GM23248 (cell line): ENCODE data around the gene NCAM1. TPM values are rescaled to one million over a fixed set of nuclear protein-coding genes. Genes with fewer than 3 reads are reported as not detected.

Experiments used
- DNase-seq: peaks from one replicate; pipeline ENCODE4 v3.0.0-alpha.2; 2015
- H2AFZ ChIP-seq: fragments of 200-600 bp; sonication (generic); 2 replicates; pipeline ENCODE4 v1.6.1; 2016; ENCODE audit warnings: antibody characterized with exemption
- H3F3A ChIP-seq: fragments of 200-600 bp; sonication (generic); 2 replicates; pipeline ENCODE4 v1.6.1; 2016; ENCODE audit warnings: mild to moderate bottlenecking, antibody characterized with exemption, mixed run types; ENCODE audit not compliant: insufficient read depth
- H3K27ac ChIP-seq: fragments of 200-600 bp; sonication (generic); 2 replicates; pipeline ENCODE4 v1.5.1; 2016; ENCODE audit warnings: mild to moderate bottlenecking
- H3K27me3 ChIP-seq: fragments of 200-600 bp; sonication (generic); replicated peaks from 2 replicates; pipeline ENCODE4 v1.6.1; 2016; ENCODE audit warnings: mild to moderate bottlenecking; ENCODE audit not compliant: insufficient read depth
- H3K36me3 ChIP-seq: fragments of 200-600 bp; sonication (generic); 2 replicates; pipeline ENCODE4 v1.6.1; 2016; ENCODE audit warnings: low read depth, mild to moderate bottlenecking
- H3K4me1 ChIP-seq: fragments of 200-600 bp; sonication (generic); 2 replicates; pipeline ENCODE4 v1.6.1; 2016; ENCODE audit warnings: mild to moderate bottlenecking; ENCODE audit not compliant: insufficient read depth
- H3K4me2 ChIP-seq: fragments of 200-600 bp; sonication (generic); one replicate; pipeline ENCODE4 v1.6.1; 2016; ENCODE audit warnings: mild to moderate bottlenecking; ENCODE audit not compliant: unreplicated experiment
- H3K4me3 ChIP-seq: fragments of 200-600 bp; sonication (generic); 2 replicates; pipeline ENCODE4 v1.5.1; 2016; ENCODE audit warnings: mild to moderate bottlenecking
- H3K79me2 ChIP-seq: fragments of 200-600 bp; sonication (generic); 2 replicates; pipeline ENCODE4 v1.6.1; 2016; ENCODE audit warnings: mild to moderate bottlenecking; ENCODE audit not compliant: insufficient read depth
- H3K9ac ChIP-seq: fragments of 200-600 bp; sonication (generic); 2 replicates; pipeline ENCODE4 v1.6.1; 2016; ENCODE audit warnings: mild to moderate bottlenecking
- H3K9me2 ChIP-seq: fragments of 200-600 bp; sonication (generic); 2 replicates; pipeline ENCODE4 v1.6.1; 2016; ENCODE audit warnings: mixed run types, mild to moderate bottlenecking, moderate library complexity; ENCODE audit not compliant: insufficient read depth
- H3K9me3 ChIP-seq: fragments of 200-600 bp; sonication (generic); one replicate; pipeline ENCODE4 v1.6.1; 2017; ENCODE audit warnings: low read depth
- H4K20me1 ChIP-seq: fragments of 200-600 bp; sonication (generic); 2 replicates; pipeline ENCODE4 v1.6.0; 2016; ENCODE audit not compliant: insufficient read depth
- EZH2 ChIP-seq: fragments of 200-600 bp; sonication (generic); IDR thresholded peaks from 2 replicates; pipeline ENCODE4 v1.6.1; 2018; ENCODE audit warnings: antibody characterized with exemption, mild to moderate bottlenecking; ENCODE audit not compliant: insufficient read depth, poor library complexity, severe bottlenecking
- EZH2phosphoT487 ChIP-seq: fragments of 200-600 bp; sonication (generic); IDR thresholded peaks from 2 replicates; pipeline ENCODE4 v1.6.1; 2018; ENCODE audit warnings: antibody characterized with exemption, moderate library complexity, mild to moderate bottlenecking, low read depth; ENCODE audit not compliant: insufficient read depth
- WGBS, 2 experiments: methylation state at CpG; one replicate each; pipeline ENCODE4 v1.1.6; 2015 to 2017; ENCODE audit warnings: low lambda C conversion rate in 2 of 2, low coverage in 1 of 2; ENCODE audit errors: missing lambda C conversion rate in 2 of 2; 5-methylcytosine and 5-hydroxymethylcytosine counted together
- in situ Hi-C: fragments of 300-500 bp; cut with MboI; formaldehyde crosslinking; loops from 2 replicates; pipeline ENCODE4 v1.15.0; 2020
- polyA plus RNA-seq: library from polyadenylated mRNA; unstranded; fragments of >200 nt; fragmentation: Nextera tagmentation; extraction: Ambion mirVana; gene quantifications from 2 replicates; pipeline ENCODE4 v1.2.1, GENCODE V29; 2016
- total RNA-seq: library from RNA; depleted of rRNA; stranded (reverse); fragments of >200 nt; shearing (Covaris generic); gene quantifications from 2 replicates; pipeline ENCODE4 v1.2.3, GENCODE V29; 2014

Gene NCAM1
- total and polyA plus RNA-seq, 2 experiments from 2014 or later = 1.5 to 1.8 TPM

- no peak overlapping the region for H3K4me2 ChIP-seq
- H2AFZ ChIP-seq = no peak overlapping the region
- H3K27me3 ChIP-seq = no peaks in the 10 kb centered on the region; the same call in 1 of the 2 replicates
- no peak for DNase-seq
- no peaks in the 10 kb centered on the region for H3K36me3 ChIP-seq
- no peak overlapping the region for H3K4me3 ChIP-seq
- no peaks in the 10 kb centered on the region for H3K9me3 ChIP-seq
- H3K27ac ChIP-seq = no peak overlapping the region
- no peaks in the 10 kb centered on the region for H3F3A ChIP-seq
- no peak overlapping the region for H3K9ac ChIP-seq
- no peaks in the 10 kb centered on the region for H4K20me1 ChIP-seq
- in situ Hi-C loops = no loop called here
- no peaks in the 10 kb centered on the region for H3K9me2 ChIP-seq
- TF ChIP-seq EZH2 = no peak
- TF ChIP-seq EZH2phosphoT487 = no peak
- H3K4me1 ChIP-seq = peaks cover 5% of the 10 kb centered on the region
- 17 to 19% methylated on average over 3 of the region's 3 CpGs for WGBS, 2 experiments
- H3K79me2 ChIP-seq = no peaks in the 10 kb centered on the region
These were observed 236.2 kb downstream of the NCAM1 start for GRCh38 chr11:113197446-113197845.

- H3K27ac ChIP-seq = no peak overlapping the region
- in situ Hi-C loops = no loop called here
- no peak for TF ChIP-seq EZH2
- no peak for TF ChIP-seq EZH2phosphoT487
These were observed 237.9 kb downstream of the NCAM1 start for GRCh38 chr11:113198972-113199661.

GRCh38 chr11:113199866-113200265 lies 238.6 kb downstream of the NCAM1 start:
- H3K79me2 ChIP-seq = no peaks in the 10 kb centered on the region
- DNase-seq = no peak
- in situ Hi-C loops = no loop called here
- H2AFZ ChIP-seq = no peak overlapping the region
- no peaks in the 10 kb centered on the region for H3F3A ChIP-seq
- WGBS, 2 experiments = 75 to 82% methylated on average over 5 of the region's 5 CpGs
- no peak overlapping the region for H3K9ac ChIP-seq
- H3K4me2 ChIP-seq = no peak overlapping the region
- no peaks in the 10 kb centered on the region for H4K20me1 ChIP-seq
- TF ChIP-seq EZH2 (no peak), EZH2phosphoT487 (no peak)
- no peaks in the 10 kb centered on the region for H3K9me3 ChIP-seq
- no peaks in the 10 kb centered on the region for H3K9me2 ChIP-seq
- H3K27ac ChIP-seq = no peak overlapping the region
- no peaks in the 10 kb centered on the region for H3K36me3 ChIP-seq
- no peak overlapping the region for H3K4me3 ChIP-seq
- H3K27me3 ChIP-seq = no peaks in the 10 kb centered on the region; the same call in 1 of the 2 replicates
- peaks cover 8% of the 10 kb centered on the region for H3K4me1 ChIP-seq

More at GRCh38 chr11:113198972-113199661, 237.9 kb downstream of the NCAM1 start:
- Histone ChIP-seq H3K9ac (no peak overlapping the region), H2AFZ (no peak overlapping the region), H3K27me3 (no peaks in the 10 kb centered on the region; the same call in 1 of the 2 replicates), H3K4me2 (no peak overlapping the region), H3K4me1 (peaks cover 8% of the 10 kb centered on the region), H3K4me3 (no peak overlapping the region), H3K79me2 (no peaks in the 10 kb centered on the region), H3K9me3 (no peaks in the 10 kb centered on the region), H3K9me2 (no peaks in the 10 kb centered on the region), H3F3A (no peaks in the 10 kb centered on the region), H3K36me3 (no peaks in the 10 kb centered on the region), H4K20me1 (no peaks in the 10 kb centered on the region)
- 72 to 75% methylated on average over 10 of the region's 10 CpGs for WGBS, 2 experiments
- no peak for DNase-seq

- Histone ChIP-seq H3K4me2 (no peak overlapping the region), H2AFZ (no peak overlapping the region)
These were observed 240.0 kb downstream of the NCAM1 start for GRCh38 chr11:113201054-113201818.

More at GRCh38 chr11:113201054-113201818, 240.0 kb downstream of the NCAM1 start:
- Histone ChIP-seq H3K27ac (no peak overlapping the region), H3K9me3 (no peaks in the 10 kb centered on the region), H3K27me3 (no peaks in the 10 kb centered on the region; the same call in 1 of the 2 replicates), H3K79me2 (no peaks in the 10 kb centered on the region), H3K4me3 (no peak overlapping the region), H4K20me1 (no peaks in the 10 kb centered on the region), H3K9ac (no peak overlapping the region), H3K36me3 (no peaks in the 10 kb centered on the region), H3F3A (no peaks in the 10 kb centered on the region), H3K9me2 (no peaks in the 10 kb centered on the region), H3K4me1 (peaks cover 8% of the 10 kb centered on the region)
- DNase-seq = no peak
- in situ Hi-C loops = no loop called here
- TF ChIP-seq EZH2 (no peak), EZH2phosphoT487 (no peak)
- 75 to 81% methylated on average over 12 of the region's 12 CpGs for WGBS, 2 experiments
